Natural killer cell (primary cell): ENCODE results near the gene TAS2R40. TPM values are rescaled to one million over a fixed set of nuclear protein-coding genes. Genes with fewer than 3 reads are reported as not detected.

ENCODE experiments used
- ATAC-seq, 3 donors: fragments of 150-1000 bp in 2 of 3; fragments of 200-7000 bp in 1 of 3; cut with Tn5 transposase; 1 replicate in 1 of 3; 2 replicates in 2 of 3; pipeline ENCODE4 v1.10.0; 2021; ENCODE audit warnings: mild to moderate bottlenecking in 2 of 3, moderate library complexity in 2 of 3
- DNase-seq, 2 donors: peaks; one replicate each; pipeline versions ENCODE4 v3.0.0 to v3.0.0-alpha.2; 2013 to 2021; ENCODE audit warnings: mixed read lengths in 1 of 2
- H3K27ac ChIP-seq: one replicate; pipeline ENCODE4 v1.5.1; 2013; ENCODE audit warnings: mild to moderate bottlenecking, low read length
- H3K27me3 ChIP-seq: one replicate; pipeline ENCODE4 v1.6.1; 2013; ENCODE audit warnings: low read length; ENCODE audit not compliant: control insufficient read depth, insufficient read depth
- H3K36me3 ChIP-seq: one replicate; pipeline ENCODE4 v1.6.1; 2013; ENCODE audit warnings: low read length; ENCODE audit not compliant: control insufficient read depth, insufficient read depth
- H3K4me1 ChIP-seq: one replicate; pipeline ENCODE4 v1.6.1; 2013; ENCODE audit warnings: low read length; ENCODE audit not compliant: control insufficient read depth, insufficient read depth
- H3K4me3 ChIP-seq: one replicate; pipeline ENCODE4 v1.5.1; 2013; ENCODE audit warnings: low read length
- H3K9me3 ChIP-seq: one replicate; pipeline ENCODE4 v1.6.1; 2013; ENCODE audit warnings: low read length; ENCODE audit not compliant: control insufficient read depth, insufficient read depth
- H3K27ac Mint-ChIP-seq, 2 donors: one replicate each; pipeline ENCODE4 v1.8.0; 2022; ENCODE audit warnings: mild to moderate bottlenecking in 2 of 2, mixed read lengths in 2 of 2, moderate library complexity in 1 of 2
- H3K27me3 Mint-ChIP-seq, 2 donors: one replicate each; pipeline ENCODE4 v1.8.0; 2022; ENCODE audit warnings: low read depth in 2 of 2, mixed read lengths in 2 of 2
- H3K36me3 Mint-ChIP-seq: one replicate; pipeline ENCODE4 v1.8.0; 2022; ENCODE audit warnings: mixed read lengths
- H3K4me1 Mint-ChIP-seq, 2 donors: one replicate each; pipeline ENCODE4 v1.8.0; 2022; ENCODE audit warnings: mixed read lengths in 2 of 2
- H3K4me3 Mint-ChIP-seq: one replicate; pipeline ENCODE4 v1.8.0; 2022; ENCODE audit warnings: mild to moderate bottlenecking, moderate library complexity, mixed read lengths
- H3K9me3 Mint-ChIP-seq, 2 donors: one replicate each; pipeline ENCODE4 v1.8.0; 2022; ENCODE audit warnings: mixed read lengths in 2 of 2
- WGBS: methylation state at CpG from one replicate; pipeline ENCODE4 v1.1.7; 2013; ENCODE audit warnings: missing lambda C conversion rate; ENCODE audit not compliant: insufficient coverage; 5-methylcytosine and 5-hydroxymethylcytosine counted together
- intact Hi-C: fragments of 100-400 bp; cut with micrococcal nuclease; formaldehyde crosslinking; loops from one replicate; pipeline ENCODE4 v1.14.2; 2022
- total RNA-seq, 4 donors: library from RNA; stranded (reverse); fragments of 120-200 nt in 1 of 4; gene quantifications; one replicate each; pipeline versions ENCODE4 v1.2.3 to v1.2.4, GENCODE V29; 2013 to 2022
- TF ChIP-seq, protein P1 (sequence below): fragments of 200-600 bp; IDR thresholded peaks from one replicate; pipeline ENCODE4 v1.8.0; 2022; ENCODE audit warnings: antibody characterized with exemption

The TAS2R40 gene
- total RNA-seq, 3 donors from 2014 or later (not counting 1 experiment from before 2014, with no cell fraction given) = not detected

GRCh38 chr7:143202161-143202560, 19.7 kb upstream of the TAS2R40 start:
- ATAC-seq = no peak
- DNase-seq = no peak
- intact Hi-C loops = no loop called here
- Mint-ChIP-seq H3K36me3 (no peaks in the 10 kb centered on the region), H3K4me1 (peaks cover 11 to 21% of the 10 kb centered on the region in 2 donors), H3K9me3 (no peaks in the 10 kb centered on the region), H3K27me3 (peaks cover 15 to 23% of the 10 kb centered on the region in 2 donors), H3K4me3 (no peak overlapping the region), H3K27ac (no peak overlapping the region)
- H3K27ac ChIP-seq = no peak overlapping the region
- no peaks in the 10 kb centered on the region for H3K27me3 ChIP-seq
- peaks cover 15% of the 10 kb centered on the region for H3K4me1 ChIP-seq
- H3K36me3 ChIP-seq = no peaks in the 10 kb centered on the region
- no peaks in the 10 kb centered on the region for H3K9me3 ChIP-seq
- TF ChIP-seq, protein P1, sequence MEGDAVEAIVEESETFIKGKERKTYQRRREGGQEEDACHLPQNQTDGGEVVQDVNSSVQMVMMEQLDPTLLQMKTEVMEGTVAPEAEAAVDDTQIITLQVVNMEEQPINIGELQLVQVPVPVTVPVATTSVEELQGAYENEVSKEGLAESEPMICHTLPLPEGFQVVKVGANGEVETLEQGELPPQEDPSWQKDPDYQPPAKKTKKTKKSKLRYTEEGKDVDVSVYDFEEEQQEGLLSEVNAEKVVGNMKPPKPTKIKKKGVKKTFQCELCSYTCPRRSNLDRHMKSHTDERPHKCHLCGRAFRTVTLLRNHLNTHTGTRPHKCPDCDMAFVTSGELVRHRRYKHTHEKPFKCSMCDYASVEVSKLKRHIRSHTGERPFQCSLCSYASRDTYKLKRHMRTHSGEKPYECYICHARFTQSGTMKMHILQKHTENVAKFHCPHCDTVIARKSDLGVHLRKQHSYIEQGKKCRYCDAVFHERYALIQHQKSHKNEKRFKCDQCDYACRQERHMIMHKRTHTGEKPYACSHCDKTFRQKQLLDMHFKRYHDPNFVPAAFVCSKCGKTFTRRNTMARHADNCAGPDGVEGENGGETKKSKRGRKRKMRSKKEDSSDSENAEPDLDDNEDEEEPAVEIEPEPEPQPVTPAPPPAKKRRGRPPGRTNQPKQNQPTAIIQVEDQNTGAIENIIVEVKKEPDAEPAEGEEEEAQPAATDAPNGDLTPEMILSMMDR = no peak
- WGBS = 84% methylated on average over 2 of the region's 2 CpGs
- no peak overlapping the region for H3K4me3 ChIP-seq

DNA sequence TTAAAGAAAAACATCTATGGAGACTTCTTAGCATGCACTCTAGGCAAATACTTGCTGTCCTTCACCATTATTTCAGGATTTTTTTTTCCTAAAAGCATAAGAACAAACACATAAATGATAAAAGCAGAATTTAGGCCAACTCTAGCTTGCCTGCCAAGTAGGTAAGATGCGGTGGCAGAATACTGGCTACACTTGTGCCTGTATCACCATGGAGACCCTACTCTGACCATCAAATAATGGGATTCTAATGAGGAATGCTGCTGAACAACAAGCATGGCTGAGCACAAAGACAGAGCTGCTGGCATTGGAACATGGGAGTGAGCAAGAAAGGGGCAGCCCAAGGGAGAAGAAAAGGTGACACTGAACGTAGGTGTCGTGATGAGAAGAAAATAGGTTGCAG, 18.5 kb upstream of the TAS2R40 start:
- no peaks in the 10 kb centered on the region for H3K9me3 Mint-ChIP-seq

DNA sequence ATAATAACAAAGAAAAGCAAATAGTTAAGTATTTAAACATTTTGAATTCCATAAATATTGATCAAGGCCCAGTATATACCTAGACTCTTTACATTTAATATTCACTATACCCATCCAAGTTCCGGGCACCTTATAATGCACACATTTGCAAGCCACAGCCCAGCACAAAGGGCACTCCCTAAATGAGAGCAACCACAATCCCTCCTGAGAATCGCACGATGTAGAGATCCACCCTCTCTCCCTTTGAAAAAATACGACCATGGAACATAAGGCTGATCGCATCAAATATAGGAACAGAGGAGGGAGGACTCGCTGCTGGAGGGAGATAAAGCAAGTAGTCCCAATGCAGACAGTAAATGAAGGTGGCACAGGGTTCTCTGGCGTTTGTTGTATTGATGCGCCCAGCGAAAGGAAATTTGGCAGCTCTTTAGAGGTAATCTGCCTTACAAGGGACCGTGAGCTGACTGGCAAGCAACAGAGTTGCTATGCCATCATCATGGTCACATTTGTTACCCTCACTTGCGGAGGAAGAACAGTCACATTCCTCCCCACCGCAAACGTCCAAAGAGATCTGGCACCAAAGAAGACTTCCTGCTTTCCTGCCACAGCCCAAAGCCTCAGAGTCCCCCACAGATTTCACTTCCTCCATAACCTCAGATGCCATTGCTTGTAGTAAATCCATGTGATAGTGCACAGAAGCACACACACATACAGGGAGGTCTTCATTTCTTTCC, 16.1 kb upstream of the TAS2R40 start:
- H3K36me3 Mint-ChIP-seq = no peaks in the 10 kb centered on the region
- Histone ChIP-seq H3K4me3 (no peak overlapping the region), H3K4me1 (peaks cover 15% of the 10 kb centered on the region), H3K9me3 (no peaks in the 10 kb centered on the region), H3K27ac (peak overlapping the region; percentile 14), H3K36me3 (no peaks in the 10 kb centered on the region), H3K27me3 (no peaks in the 10 kb centered on the region)
- no peak overlapping the region for H3K4me3 Mint-ChIP-seq
- 6% methylated on average over 11 of the region's 13 CpGs for WGBS
- H3K4me1 Mint-ChIP-seq = peaks cover 11 to 21% of the 10 kb centered on the region in 2 donors
- TF ChIP-seq, protein P1 = no peak
- no peaks in the 10 kb centered on the region for H3K9me3 Mint-ChIP-seq
- no peak overlapping the region for H3K27ac Mint-ChIP-seq
- intact Hi-C loops = no loop called here
- H3K27me3 Mint-ChIP-seq = peaks cover 10 to 25% of the 10 kb centered on the region in 2 donors
- ATAC-seq (peak; percentile 7 to 71 (median 44)), DNase-seq (peak in 1 of 2 donors; percentile 38)

More for the DNA sequence above, 18.5 kb upstream of the TAS2R40 start:
- H3K27me3 ChIP-seq = no peaks in the 10 kb centered on the region
- Mint-ChIP-seq H3K4me1 (peaks cover 11 to 21% of the 10 kb centered on the region in 2 donors), H3K4me3 (no peak overlapping the region), H3K27ac (no peak overlapping the region), H3K27me3 (peaks cover 14 to 23% of the 10 kb centered on the region in 2 donors), H3K36me3 (no peaks in the 10 kb centered on the region)
- H3K9me3 ChIP-seq = no peaks in the 10 kb centered on the region
- H3K4me3 ChIP-seq = no peak overlapping the region
- intact Hi-C loops = no loop called here
- WGBS = 91% methylated on average over 3 of the region's 3 CpGs
- DNase-seq (no peak), ATAC-seq (no peak)
- H3K4me1 ChIP-seq = peaks cover 15% of the 10 kb centered on the region
- no peaks in the 10 kb centered on the region for H3K36me3 ChIP-seq
- H3K27ac ChIP-seq = no peak overlapping the region
- TF ChIP-seq, protein P1 = no peak
